Effector memory CD4-positive, alpha-beta T cell (primary cell): ENCODE data around the gene TRIP12.
"Not testable (repeated sequence)": the region's sequence is repeated elsewhere in the genome, so short reads cannot be mapped to it uniquely, and the experiment has no call there.

Source experiments
- DNase-seq, 3 donors: peaks; one replicate each; pipeline ENCODE4 v3.0.0-alpha.2; 2020
- H3K27ac ChIP-seq: 2 replicates; pipeline ENCODE4 v1.7.0; 2013; ENCODE audit warnings: mild to moderate bottlenecking, low read length, moderate library complexity; ENCODE audit not compliant: insufficient read depth, poor library complexity, severe bottlenecking
- H3K27me3 ChIP-seq: replicated peaks from 2 replicates; pipeline ENCODE4 v1.7.0; 2013; ENCODE audit warnings: mild to moderate bottlenecking, low read length; ENCODE audit not compliant: insufficient read depth, control insufficient read depth, poor library complexity, severe bottlenecking
- H3K36me3 ChIP-seq: 2 replicates; pipeline ENCODE4 v1.7.0; 2013; ENCODE audit warnings: mild to moderate bottlenecking, low read length, moderate library complexity; ENCODE audit not compliant: control insufficient read depth, insufficient read depth
- H3K4me1 ChIP-seq: 2 replicates; pipeline ENCODE4 v1.7.0; 2013; ENCODE audit warnings: low read length, mild to moderate bottlenecking; ENCODE audit not compliant: control insufficient read depth, insufficient read depth, poor library complexity, severe bottlenecking
- H3K4me3 ChIP-seq: 2 replicates; pipeline ENCODE4 v1.7.0; 2013; ENCODE audit warnings: low read length, low read depth, mild to moderate bottlenecking; ENCODE audit not compliant: insufficient read depth, poor library complexity, severe bottlenecking
- H3K9me3 ChIP-seq: 2 replicates; pipeline ENCODE4 v1.7.0; 2013; ENCODE audit warnings: mild to moderate bottlenecking, low read length, moderate library complexity; ENCODE audit not compliant: control insufficient read depth

TRIP12 gene

GRCh38 chr2:229752970-229753729 lies 168.7 kb downstream of the TRIP12 start:
- H3K9me3 ChIP-seq, result no peaks in the 10 kb centered on the region
- H3K27me3 ChIP-seq, result no peaks in the 10 kb centered on the region
- H3K36me3 ChIP-seq, result no peaks in the 10 kb centered on the region
- no peak for DNase-seq
- H3K4me3 ChIP-seq, result no peak overlapping the region
- H3K4me1 ChIP-seq, result no peaks in the 10 kb centered on the region
- H3K27ac ChIP-seq, result no peak overlapping the region

GRCh38 chr2:229749779-229750178 lies 172.0 kb downstream of the TRIP12 start:
- no peak overlapping the region for H3K4me3 ChIP-seq

GRCh38 chr2:229748950-229749349 lies 172.9 kb downstream of the TRIP12 start:
- Histone ChIP-seq H3K4me1 (no peaks in the 10 kb centered on the region), H3K4me3 (no peak overlapping the region), H3K9me3 (no peaks in the 10 kb centered on the region), H3K27ac (no peak overlapping the region), H3K36me3 (no peaks in the 10 kb centered on the region), H3K27me3 (no peaks in the 10 kb centered on the region)
- no peak for DNase-seq

More at GRCh38 chr2:229749779-229750178, 172.0 kb downstream of the TRIP12 start:
- H3K4me1 ChIP-seq, result no peaks in the 10 kb centered on the region
- DNase-seq, result no peak
- H3K9me3 ChIP-seq, result no peaks in the 10 kb centered on the region
- H3K36me3 ChIP-seq, result no peaks in the 10 kb centered on the region
- no peak overlapping the region for H3K27ac ChIP-seq
- no peaks in the 10 kb centered on the region for H3K27me3 ChIP-seq

GRCh38 chr2:229742691-229743090 lies 179.1 kb downstream of the TRIP12 start:
- H3K36me3 ChIP-seq, H3K27me3 ChIP-seq, H3K4me1 ChIP-seq, H3K4me3 ChIP-seq, DNase-seq, H3K27ac ChIP-seq: not testable (repeated sequence)
- H3K9me3 ChIP-seq, result peaks cover 14% of the 10 kb centered on the region

- Histone ChIP-seq H3K4me1 (no peaks in the 10 kb centered on the region), H3K9me3 (peaks cover 21% of the 10 kb centered on the region), H3K27me3 (no peaks in the 10 kb centered on the region), H3K36me3 (no peaks in the 10 kb centered on the region), H3K4me3 (no peak overlapping the region), H3K27ac (no peak overlapping the region)
- DNase-seq, result no peak
Measured at GRCh38 chr2:229740279-229740678, 181.5 kb downstream of the TRIP12 start.

GRCh38 chr2:229738024-229738625 lies 183.7 kb downstream of the TRIP12 start:
- Histone ChIP-seq H3K27me3 (no peaks in the 10 kb centered on the region), H3K4me3 (no peak overlapping the region), H3K36me3 (no peaks in the 10 kb centered on the region), H3K4me1 (no peaks in the 10 kb centered on the region), H3K9me3 (peaks cover 21% of the 10 kb centered on the region), H3K27ac (no peak overlapping the region)
- no peak for DNase-seq

- Histone ChIP-seq H3K27me3 (no peaks in the 10 kb centered on the region), H3K36me3 (no peaks in the 10 kb centered on the region), H3K4me1 (no peaks in the 10 kb centered on the region), H3K27ac (no peak overlapping the region), H3K9me3 (peaks cover 21% of the 10 kb centered on the region), H3K4me3 (no peak overlapping the region)
- no peak for DNase-seq
Measured at GRCh38 chr2:229734410-229734809, 187.4 kb downstream of the TRIP12 start.

- Histone ChIP-seq H3K27me3 (no peaks in the 10 kb centered on the region), H3K36me3 (no peaks in the 10 kb centered on the region), H3K9me3 (peaks cover 16% of the 10 kb centered on the region), H3K27ac (no peak overlapping the region), H3K4me1 (no peaks in the 10 kb centered on the region), H3K4me3 (no peak overlapping the region)
- DNase-seq, result no peak
Measured at GRCh38 chr2:229733611-229734245, 188.1 kb downstream of the TRIP12 start.

- peaks cover 10% of the 10 kb centered on the region for H3K9me3 ChIP-seq
- DNase-seq, result no peak
- H3K27ac ChIP-seq, result no peak overlapping the region
- H3K4me1 ChIP-seq, result no peaks in the 10 kb centered on the region
- H3K4me3 ChIP-seq, result no peak overlapping the region
- H3K36me3 ChIP-seq, result no peaks in the 10 kb centered on the region
- no peaks in the 10 kb centered on the region for H3K27me3 ChIP-seq
Measured at GRCh38 chr2:229732897-229733296, 188.9 kb downstream of the TRIP12 start.

GRCh38 chr2:229731916-229732315 lies 189.9 kb downstream of the TRIP12 start:
- DNase-seq, result no peak
- Histone ChIP-seq H3K36me3 (no peaks in the 10 kb centered on the region), H3K4me1 (no peaks in the 10 kb centered on the region), H3K4me3 (no peak overlapping the region), H3K9me3 (no peaks in the 10 kb centered on the region), H3K27ac (no peak overlapping the region), H3K27me3 (no peaks in the 10 kb centered on the region)
